ENCODE data around the gene ALDH8A1. TPM values are rescaled to one million over a fixed set of nuclear protein-coding genes. Genes with fewer than 3 reads are reported as not detected.

Gene ALDH8A1
- total RNA-seq, 1 donor from 2014 or later, result 0.53 TPM

DNA sequence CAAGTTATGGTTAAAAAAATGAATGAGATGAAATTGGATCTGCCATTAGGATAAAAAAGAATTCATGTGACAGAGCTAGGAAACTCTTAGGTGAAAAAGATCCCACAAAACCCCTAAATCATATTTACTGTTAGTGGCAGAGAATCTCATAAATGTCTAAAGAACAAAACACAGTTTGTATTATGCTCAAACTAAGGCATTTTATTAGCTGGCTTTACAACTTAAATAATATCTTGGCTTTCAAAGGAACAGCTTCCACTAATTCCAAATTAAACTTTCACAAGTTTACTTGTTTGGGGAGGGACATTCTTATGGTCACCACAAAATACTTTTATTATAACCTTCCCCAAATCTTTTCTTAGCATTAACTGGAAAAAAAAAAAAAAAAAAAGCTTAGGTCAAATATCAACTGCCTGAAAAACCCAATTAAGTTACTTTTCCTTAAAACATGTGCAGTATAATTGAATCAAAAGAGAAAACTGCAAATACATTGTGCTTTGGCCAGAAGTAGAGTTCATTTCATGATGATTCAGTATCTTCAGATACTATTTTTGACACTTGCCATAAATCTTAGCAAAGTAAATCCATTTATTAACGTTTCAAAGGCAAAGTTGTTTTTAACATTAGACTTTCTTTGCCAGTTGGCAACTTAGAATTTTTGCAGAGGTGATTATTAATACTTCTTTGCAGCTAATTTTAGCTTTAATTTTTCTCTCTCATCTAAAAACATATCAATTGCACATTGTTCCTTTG is 14.7 kb upstream of the ALDH8A1 start:
- Mint-ChIP-seq H3K4me1 (no peaks in the 10 kb centered on the region), H3K4me3 (no peak overlapping the region), H3K27ac (no peak overlapping the region), H3K9me3 (peaks cover 4% of the 10 kb centered on the region), H3K27me3 (no peaks in the 10 kb centered on the region), H3K36me3 (ENCODE audit: low read depth) (peaks cover 75% of the 10 kb centered on the region)
- no peak for ATAC-seq (ENCODE audit: low read depth)
- ChIA-PET CTCF (interaction anchor here (0.9 kb wide), 1 partner anchor 24 kb away, joined by 3 read pairs; no protein-coding TSS in a partner anchor), POLR2A (interaction anchor here (0.7 kb wide), 1 partner anchor 459 kb away, joined by 5 read pairs; no protein-coding TSS in a partner anchor)
- DNase-seq, result no peak
- intact Hi-C loops (cut with micrococcal nuclease), result no loop called here
- TF ChIP-seq, protein P1, sequence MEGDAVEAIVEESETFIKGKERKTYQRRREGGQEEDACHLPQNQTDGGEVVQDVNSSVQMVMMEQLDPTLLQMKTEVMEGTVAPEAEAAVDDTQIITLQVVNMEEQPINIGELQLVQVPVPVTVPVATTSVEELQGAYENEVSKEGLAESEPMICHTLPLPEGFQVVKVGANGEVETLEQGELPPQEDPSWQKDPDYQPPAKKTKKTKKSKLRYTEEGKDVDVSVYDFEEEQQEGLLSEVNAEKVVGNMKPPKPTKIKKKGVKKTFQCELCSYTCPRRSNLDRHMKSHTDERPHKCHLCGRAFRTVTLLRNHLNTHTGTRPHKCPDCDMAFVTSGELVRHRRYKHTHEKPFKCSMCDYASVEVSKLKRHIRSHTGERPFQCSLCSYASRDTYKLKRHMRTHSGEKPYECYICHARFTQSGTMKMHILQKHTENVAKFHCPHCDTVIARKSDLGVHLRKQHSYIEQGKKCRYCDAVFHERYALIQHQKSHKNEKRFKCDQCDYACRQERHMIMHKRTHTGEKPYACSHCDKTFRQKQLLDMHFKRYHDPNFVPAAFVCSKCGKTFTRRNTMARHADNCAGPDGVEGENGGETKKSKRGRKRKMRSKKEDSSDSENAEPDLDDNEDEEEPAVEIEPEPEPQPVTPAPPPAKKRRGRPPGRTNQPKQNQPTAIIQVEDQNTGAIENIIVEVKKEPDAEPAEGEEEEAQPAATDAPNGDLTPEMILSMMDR (IDR thresholded peaks at IDR 0.05), result no peak

DNA sequence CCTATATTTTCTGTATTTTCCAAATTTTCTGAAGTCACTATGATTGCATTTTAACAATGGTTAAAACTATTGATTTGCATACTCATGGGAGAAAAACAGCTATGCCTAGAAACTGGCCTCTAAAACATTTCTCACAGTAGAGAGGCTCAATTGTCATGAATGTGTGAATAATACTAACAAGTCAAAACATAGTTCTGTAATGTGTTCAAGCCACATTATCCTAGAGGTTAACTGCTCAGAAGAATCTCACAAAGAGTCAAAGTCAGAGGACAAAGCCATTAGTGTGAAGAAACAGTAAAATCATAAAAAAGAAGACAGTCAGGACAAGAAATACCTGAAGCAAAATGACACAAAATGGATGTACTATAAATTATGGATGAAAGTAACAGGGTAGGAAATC is 12.5 kb upstream of the ALDH8A1 start:
- TF ChIP-seq, protein P1 (IDR thresholded peaks at IDR 0.05), result no peak
- H3K4me1 Mint-ChIP-seq, result no peaks in the 10 kb centered on the region
- intact Hi-C loops (cut with micrococcal nuclease), result no loop called here
- POLR2A ChIA-PET, result no interaction called here
- CTCF ChIA-PET, result interaction anchor here (1.0 kb wide), 1 partner anchor 22 kb away, joined by 3 read pairs; no protein-coding TSS in a partner anchor
- no peaks in the 10 kb centered on the region for H3K27me3 Mint-ChIP-seq
- peaks cover 70% of the 10 kb centered on the region for H3K36me3 Mint-ChIP-seq (ENCODE audit: low read depth)
- H3K27ac Mint-ChIP-seq, result no peak overlapping the region
- no peak for ATAC-seq (ENCODE audit: low read depth)
- peaks cover 4% of the 10 kb centered on the region for H3K9me3 Mint-ChIP-seq
- H3K4me3 Mint-ChIP-seq, result no peak overlapping the region
- DNase-seq, result no peak

DNA sequence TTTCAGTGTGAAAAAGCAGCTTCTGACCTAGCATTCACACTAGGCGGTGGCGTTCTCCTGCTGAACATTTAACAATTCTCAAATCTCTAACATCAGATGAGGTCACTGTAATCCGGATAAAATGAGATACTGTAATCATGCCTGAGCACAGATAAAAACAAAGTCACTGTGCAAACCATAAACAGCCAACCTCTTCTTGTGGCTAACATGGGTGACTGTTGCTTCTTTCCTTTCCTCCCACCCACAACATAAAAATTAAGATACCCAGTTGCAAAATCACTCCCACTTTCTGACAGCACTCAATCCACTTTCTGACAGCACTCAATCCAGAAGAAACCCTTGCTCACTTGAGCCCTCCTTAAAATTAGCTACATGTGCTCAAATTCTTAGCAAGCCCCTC is 11.5 kb upstream of the ALDH8A1 start:
- DNase-seq (no peak), ATAC-seq (ENCODE audit: low read depth) (no peak)
- no peaks in the 10 kb centered on the region for H3K27me3 Mint-ChIP-seq
- H3K4me3 Mint-ChIP-seq, result no peak overlapping the region
- peaks cover 63% of the 10 kb centered on the region for H3K36me3 Mint-ChIP-seq (ENCODE audit: low read depth)
- ChIA-PET POLR2A (no interaction called here), CTCF (no interaction called here)
- intact Hi-C loops (cut with micrococcal nuclease), result no loop called here
- no peak overlapping the region for H3K27ac Mint-ChIP-seq
- no peaks in the 10 kb centered on the region for H3K4me1 Mint-ChIP-seq
- peaks cover 4% of the 10 kb centered on the region for H3K9me3 Mint-ChIP-seq
- TF ChIP-seq, protein P1 (IDR thresholded peaks at IDR 0.05), result no peak

DNA sequence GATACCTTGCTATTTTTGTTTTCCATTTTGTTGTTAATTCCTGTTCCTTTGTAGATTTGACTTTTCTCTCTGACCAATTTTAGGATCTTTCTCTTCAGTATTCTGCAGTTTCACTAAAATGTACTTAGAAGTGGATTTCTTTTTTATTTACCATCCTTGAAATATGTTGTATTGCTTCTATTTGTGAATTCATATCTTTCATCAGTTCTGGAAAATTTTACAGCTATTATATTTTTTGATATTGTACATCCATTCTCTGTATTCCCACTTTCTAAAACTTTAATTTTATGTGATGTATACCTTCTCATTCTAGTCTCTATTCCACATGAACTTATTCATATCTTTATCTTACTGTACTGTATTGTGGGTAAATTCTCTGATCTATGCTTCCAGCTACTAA is 9.7 kb upstream of the ALDH8A1 start:
- ChIA-PET POLR2A (no interaction called here), CTCF (no interaction called here)
- TF ChIP-seq, protein P1 (IDR thresholded peaks at IDR 0.05), result no peak
- DNase-seq, result no peak
- Mint-ChIP-seq H3K4me1 (no peaks in the 10 kb centered on the region), H3K27me3 (no peaks in the 10 kb centered on the region), H3K27ac (no peak overlapping the region), H3K9me3 (peaks cover 4% of the 10 kb centered on the region), H3K4me3 (no peak overlapping the region), H3K36me3 (ENCODE audit: low read depth) (peaks cover 48% of the 10 kb centered on the region)
- intact Hi-C loops (cut with micrococcal nuclease), result no loop called here
- ATAC-seq (ENCODE audit: low read depth), result no peak

DNA sequence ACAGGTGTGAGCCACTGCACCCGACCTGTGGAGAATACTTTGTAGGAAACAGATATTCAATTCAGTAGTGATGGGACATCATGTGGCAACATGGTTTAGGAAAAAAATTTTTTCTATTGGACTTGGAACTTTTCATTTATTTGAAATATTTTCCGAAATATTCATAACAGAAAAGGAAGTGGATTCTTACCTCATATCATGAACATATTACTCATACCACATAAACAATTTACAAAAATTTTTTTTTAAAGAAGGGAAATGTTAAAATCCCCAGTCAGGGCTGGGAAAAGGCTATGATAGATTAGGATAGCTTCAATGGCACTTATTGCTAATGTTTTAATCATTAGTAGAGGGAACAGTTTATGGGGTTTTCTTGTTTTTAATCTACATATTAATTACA is 6.8 kb upstream of the ALDH8A1 start:
- H3K27me3 Mint-ChIP-seq, result no peaks in the 10 kb centered on the region
- intact Hi-C loops (cut with micrococcal nuclease), result no loop called here
- ATAC-seq (ENCODE audit: low read depth), result no peak
- H3K4me3 Mint-ChIP-seq, result no peak overlapping the region
- H3K27ac Mint-ChIP-seq, result no peak overlapping the region
- CTCF ChIA-PET, result interaction anchor here (0.9 kb wide), 1 partner anchor 16 kb away, joined by 3 read pairs; no protein-coding TSS in a partner anchor
- POLR2A ChIA-PET, result no interaction called here
- TF ChIP-seq, protein P1 (IDR thresholded peaks at IDR 0.05), result no peak
- H3K9me3 Mint-ChIP-seq, result peaks cover 4% of the 10 kb centered on the region
- no peak for DNase-seq
- no peaks in the 10 kb centered on the region for H3K4me1 Mint-ChIP-seq
- peaks cover 23% of the 10 kb centered on the region for H3K36me3 Mint-ChIP-seq (ENCODE audit: low read depth)
